Testis (tissue), 3 donors: ENCODE data around the gene PLCB2. TPM values are rescaled to one million over a fixed set of nuclear protein-coding genes. Genes with fewer than 3 reads are reported as not detected.

ENCODE experiments used
- DNase-seq: peaks from one replicate; pipeline ENCODE4 v3.0.0-alpha.2; 2019
- H3K27ac ChIP-seq, 2 donors: fragments of 200-600 bp; sonication (generic); one replicate each; pipeline ENCODE4 v1.5.1; 2019
- H3K27me3 ChIP-seq: fragments of 200-600 bp; sonication (generic); one replicate; pipeline ENCODE4 v1.5.1; 2019
- H3K36me3 ChIP-seq: fragments of 200-600 bp; sonication (generic); one replicate; pipeline ENCODE4 v1.5.1; 2017; ENCODE audit warnings: low read depth; ENCODE audit errors: missing control alignments
- H3K4me1 ChIP-seq: fragments of 200-600 bp; sonication (generic); one replicate; pipeline ENCODE4 v1.5.1; 2019
- H3K4me3 ChIP-seq, 2 donors: fragments of 200-600 bp; sonication (generic); one replicate each; pipeline ENCODE4 v1.5.1; 2017 to 2019
- H3K9me3 ChIP-seq: fragments of 200-600 bp; sonication (generic); one replicate; pipeline ENCODE4 v1.5.1; 2017
- CTCF ChIP-seq, 3 experiments: fragments of 450-650 bp in 2 of 3; fragments of 200-600 bp in 1 of 3; sonication (generic) in 1 of 3; IDR thresholded peaks; one replicate each; pipeline ENCODE4 v1.5.1; 2016 to 2019; ENCODE audit warnings: antibody characterized with exemption in 3 of 3, mild to moderate bottlenecking in 2 of 3, moderate library complexity in 1 of 3
- POLR2A ChIP-seq: fragments of 450-650 bp; IDR thresholded peaks from one replicate; pipeline ENCODE4 v1.6.1; 2017; ENCODE audit warnings: antibody characterized with exemption, mild to moderate bottlenecking, moderate library complexity
- WGBS, 2 donors: methylation state at CpG; one replicate each; pipeline ENCODE4 v1.1.5; 2018; 5-methylcytosine and 5-hydroxymethylcytosine counted together
- intact Hi-C: fragments of 100-400 bp; cut with DNase I; formaldehyde crosslinking; loops from one replicate; pipeline ENCODE4 v1.15.1; 2023; ENCODE audit warnings: low total_unique reads
- polyA plus RNA-seq: library from polyadenylated mRNA; stranded (reverse); fragments of 350-450 nt; fragmentation: Illumina TruSeq; extraction: RNeasy Lipid Tissue Mini Kit (QIAGEN cat#74804); gene quantifications from one replicate; pipeline ENCODE4 v1.2.3, GENCODE V29; 2014; ENCODE audit warnings: low read depth, low replicate concordance; ENCODE audit not compliant: insufficient read depth
- total RNA-seq, 2 donors: library from RNA; depleted of rRNA; stranded (reverse); fragments of >200 nt; gene quantifications; one replicate each; pipeline ENCODE4 v1.2.3, GENCODE V29; 2016

The PLCB2 gene
- total and polyA plus RNA-seq, 3 donors from 2014 or later, result 8.8 to 13.6 (median 9.7) TPM

- intact Hi-C loops, result loop anchor here (10.0 kb wide), 1 partner anchor 137 kb away; no protein-coding TSS in a partner anchor
- DNase-seq, result no peak
- peaks cover 4% of the 10 kb centered on the region for H3K4me1 ChIP-seq
- no peaks in the 10 kb centered on the region for H3K9me3 ChIP-seq
- H3K27ac ChIP-seq, result no peak overlapping the region
- H3K4me3 ChIP-seq, result no peak overlapping the region
- WGBS, 2 donors, result 82 to 92% methylated on average over 3 of the region's 3 CpGs
- H3K27me3 ChIP-seq, result no peaks in the 10 kb centered on the region
- no peaks in the 10 kb centered on the region for H3K36me3 ChIP-seq
- TF ChIP-seq POLR2A (no peak), CTCF (IDR thresholded peaks at IDR 0.05) (no peak)
Observed at GRCh38 chr15:40287505-40287904, 20.2 kb downstream of the PLCB2 start.

GRCh38 chr15:40286794-40287193 lies 20.9 kb downstream of the PLCB2 start:
- TF ChIP-seq CTCF (IDR thresholded peaks at IDR 0.05) (no peak), POLR2A (no peak)
- no peaks in the 10 kb centered on the region for H3K36me3 ChIP-seq
- H3K4me3 ChIP-seq, result no peak overlapping the region
- WGBS, 2 donors, result 84 to 96% methylated on average over 5 to 7 of the region's 7 CpGs
- intact Hi-C loops, result loop anchor here (10.0 kb wide), 1 partner anchor 138 kb away; no protein-coding TSS in a partner anchor
- H3K27me3 ChIP-seq, result no peaks in the 10 kb centered on the region
- no peaks in the 10 kb centered on the region for H3K9me3 ChIP-seq
- H3K27ac ChIP-seq, result no peak overlapping the region
- H3K4me1 ChIP-seq, result peaks cover 4% of the 10 kb centered on the region
- DNase-seq, result no peak

GRCh38 chr15:40286061-40286532 lies 21.6 kb downstream of the PLCB2 start:
- Histone ChIP-seq H3K9me3 (no peaks in the 10 kb centered on the region), H3K4me3 (no peak overlapping the region), H3K4me1 (no peaks in the 10 kb centered on the region), H3K27ac (no peak overlapping the region), H3K36me3 (no peaks in the 10 kb centered on the region), H3K27me3 (no peaks in the 10 kb centered on the region)
- TF ChIP-seq CTCF (IDR thresholded peaks at IDR 0.05) (no peak), POLR2A (no peak)
- intact Hi-C loops, result loop anchor here (10.0 kb wide), 1 partner anchor 139 kb away; no protein-coding TSS in a partner anchor
- no peak for DNase-seq
- 89 to 95% methylated on average over 7 of the region's 7 CpGs for WGBS, 2 donors

GRCh38 chr15:40285554-40286011 lies 22.2 kb downstream of the PLCB2 start:
- intact Hi-C loops, result loop anchor here (10.0 kb wide), 1 partner anchor 139 kb away; no protein-coding TSS in a partner anchor
- no peak overlapping the region for H3K27ac ChIP-seq

More at GRCh38 chr15:40285554-40286011, 22.2 kb downstream of the PLCB2 start:
- TF ChIP-seq POLR2A, result no peak
- TF ChIP-seq CTCF (IDR thresholded peaks at IDR 0.05), result no peak
- DNase-seq, result no peak
- H3K27me3 ChIP-seq, result no peaks in the 10 kb centered on the region
- H3K36me3 ChIP-seq, result no peaks in the 10 kb centered on the region
- no peaks in the 10 kb centered on the region for H3K9me3 ChIP-seq
- no peak overlapping the region for H3K4me3 ChIP-seq
- WGBS, 2 donors, result 25 to 46% methylated on average over 1 of the region's 1 CpG
- no peaks in the 10 kb centered on the region for H3K4me1 ChIP-seq
